ENCODE measurements around the gene DHRS9.

DHRS9 gene

DNA sequence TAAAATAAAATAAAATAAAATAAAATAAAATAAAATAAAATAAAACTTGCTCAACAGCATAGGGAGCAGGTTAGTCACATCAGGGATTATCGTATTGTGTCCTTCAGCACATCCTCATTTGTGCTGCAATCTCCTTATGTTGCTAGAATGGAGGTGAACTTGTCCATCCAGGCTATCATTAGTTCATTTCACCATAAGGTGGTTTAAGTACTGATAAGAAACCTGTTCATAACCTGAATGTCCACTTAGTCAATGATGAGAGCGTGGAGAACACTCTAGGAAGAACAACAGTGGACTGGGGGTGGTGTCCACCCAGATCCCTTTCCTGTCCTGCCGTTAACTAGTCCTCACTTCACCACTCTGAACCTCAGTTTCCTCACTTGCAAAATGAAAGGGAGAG lies 21.9 kb downstream of the DHRS9 start:
- H4K91ac ChIP-seq (ENCODE audit: low read length): no peak overlapping the region
- H3K4me2 ChIP-seq (ENCODE audit: low read length, poor library complexity, severe bottlenecking): no peak overlapping the region
- H2BK12ac ChIP-seq (ENCODE audit: low read length in 2 of 2): no peak overlapping the region
- H3K23ac ChIP-seq (ENCODE audit: low read length in 2 of 2): no peak overlapping the region
- no peak overlapping the region for H3K4me3 ChIP-seq (ENCODE audit: insufficient read depth in 1 of 2, low read depth in 1 of 2, low read length in 2 of 2)
- no peak overlapping the region for H2BK5ac ChIP-seq (ENCODE audit: low read depth, low read length, poor library complexity, severe bottlenecking)
- H3K4ac ChIP-seq (ENCODE audit: low read depth in 1 of 2, low read length in 2 of 2): no peak overlapping the region
- no peak overlapping the region for H3K14ac ChIP-seq (ENCODE audit: low read length in 2 of 2)
- H3K4me1 ChIP-seq (ENCODE audit: control insufficient read depth, insufficient read depth, low read depth, low read length): peaks cover 1% of the 10 kb centered on the region
- H3K27ac ChIP-seq (ENCODE audit: low read length, poor library complexity, severe bottlenecking): no peak overlapping the region
- no peak overlapping the region for H2AK5ac ChIP-seq (ENCODE audit: low read length, severe bottlenecking)
- peaks cover 8 to 21% of the 10 kb centered on the region in 2 experiments for H3K27me3 ChIP-seq (ENCODE audit: control insufficient read depth in 1 of 2, insufficient read depth in 1 of 2, low read length in 2 of 2)
- no peak overlapping the region for H3K18ac ChIP-seq (ENCODE audit: low read depth in 1 of 2, low read length in 2 of 2)
- H3K9ac ChIP-seq (ENCODE audit: low read length): no peak overlapping the region
- no peaks in the 10 kb centered on the region for H3K79me1 ChIP-seq (replicated peaks; ENCODE audit: low read length, poor library complexity, severe bottlenecking)
- 89% methylated on average over 1 of the region's 3 CpGs for WGBS
- no peaks in the 10 kb centered on the region for H3K36me3 ChIP-seq (ENCODE audit: control insufficient read depth in 1 of 2, insufficient read depth in 2 of 2, low read depth in 1 of 2, low read length in 2 of 2)
- no peak for DNase-seq
- no peak overlapping the region for H4K8ac ChIP-seq (ENCODE audit: low read length)
- H2AFZ ChIP-seq (ENCODE audit: low read depth, low read length): no peak overlapping the region
- no peak overlapping the region for H2BK120ac ChIP-seq (ENCODE audit: low read depth, low read length)
- no peak overlapping the region for H2BK15ac ChIP-seq (ENCODE audit: low read depth, poor library complexity, severe bottlenecking)
- no peaks in the 10 kb centered on the region for H3K9me3 ChIP-seq (ENCODE audit: control insufficient read depth, low read length)

DNA sequence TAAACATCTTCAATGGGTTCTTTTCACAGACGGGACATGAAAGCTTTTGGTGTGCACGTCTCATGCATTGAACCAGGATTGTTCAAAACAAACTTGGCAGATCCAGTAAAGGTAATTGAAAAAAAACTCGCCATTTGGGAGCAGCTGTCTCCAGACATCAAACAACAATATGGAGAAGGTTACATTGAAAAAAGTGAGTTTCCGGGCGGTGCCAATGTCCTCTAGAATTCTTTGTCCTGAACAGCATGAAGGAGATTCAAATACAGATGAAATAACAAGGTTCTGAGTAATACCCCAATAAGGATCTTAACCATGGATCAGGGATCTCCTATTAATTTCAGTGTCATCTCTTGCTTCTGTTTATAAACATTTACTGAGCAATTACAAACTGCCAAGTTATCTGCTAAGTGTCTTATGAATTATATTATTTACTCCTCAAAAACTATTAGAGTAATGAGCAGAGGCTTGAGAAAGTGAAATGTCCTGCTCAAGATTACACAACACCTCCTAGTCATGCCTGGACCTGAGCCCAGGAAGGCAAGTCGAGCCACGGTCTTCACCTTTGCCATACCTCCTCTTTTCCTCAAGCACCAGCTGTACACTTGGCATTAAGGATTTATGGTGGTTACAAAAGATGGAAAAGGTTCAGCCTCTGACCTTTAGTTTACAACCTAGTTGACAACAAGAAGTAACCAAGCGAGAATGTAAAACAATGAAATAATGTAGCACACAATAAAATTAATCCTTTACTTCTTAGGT lies 22.6 kb downstream of the DHRS9 start:
- Histone ChIP-seq H3K79me1 (replicated peaks; ENCODE audit: low read length, poor library complexity, severe bottlenecking) (no peaks in the 10 kb centered on the region), H3K9me3 (ENCODE audit: control insufficient read depth, low read length) (no peaks in the 10 kb centered on the region), H2BK5ac (ENCODE audit: low read depth, low read length, poor library complexity, severe bottlenecking) (no peak overlapping the region), H3K27me3 (ENCODE audit: control insufficient read depth in 1 of 2, insufficient read depth in 1 of 2, low read length in 2 of 2) (peaks cover 11 to 21% of the 10 kb centered on the region in 2 experiments), H3K9ac (ENCODE audit: low read length) (no peak overlapping the region), H4K8ac (ENCODE audit: low read length) (no peak overlapping the region), H3K4ac (ENCODE audit: low read depth in 1 of 2, low read length in 2 of 2) (no peak overlapping the region), H4K91ac (ENCODE audit: low read length) (no peak overlapping the region), H3K18ac (ENCODE audit: low read depth in 1 of 2, low read length in 2 of 2) (no peak overlapping the region), H3K4me3 (ENCODE audit: insufficient read depth in 1 of 2, low read depth in 1 of 2, low read length in 2 of 2) (no peak overlapping the region), H3K4me1 (ENCODE audit: control insufficient read depth, insufficient read depth, low read depth, low read length) (peaks cover 1% of the 10 kb centered on the region), H3K36me3 (ENCODE audit: control insufficient read depth in 1 of 2, insufficient read depth in 2 of 2, low read depth in 1 of 2, low read length in 2 of 2) (no peaks in the 10 kb centered on the region), H3K14ac (ENCODE audit: low read length in 2 of 2) (no peak overlapping the region), H2BK12ac (ENCODE audit: low read length in 2 of 2) (no peak overlapping the region), H3K4me2 (ENCODE audit: low read length, poor library complexity, severe bottlenecking) (no peak overlapping the region), H3K27ac (ENCODE audit: low read length, poor library complexity, severe bottlenecking) (no peak overlapping the region), H2BK120ac (ENCODE audit: low read depth, low read length) (no peak overlapping the region), H2AK5ac (ENCODE audit: low read length, severe bottlenecking) (no peak overlapping the region), H3K23ac (ENCODE audit: low read length in 2 of 2) (no peak overlapping the region), H2AFZ (ENCODE audit: low read depth, low read length) (no peak overlapping the region), H2BK15ac (ENCODE audit: low read depth, poor library complexity, severe bottlenecking) (no peak overlapping the region)
- 79% methylated on average over 5 of the region's 8 CpGs for WGBS
- DNase-seq: peak; percentile 28

DNA sequence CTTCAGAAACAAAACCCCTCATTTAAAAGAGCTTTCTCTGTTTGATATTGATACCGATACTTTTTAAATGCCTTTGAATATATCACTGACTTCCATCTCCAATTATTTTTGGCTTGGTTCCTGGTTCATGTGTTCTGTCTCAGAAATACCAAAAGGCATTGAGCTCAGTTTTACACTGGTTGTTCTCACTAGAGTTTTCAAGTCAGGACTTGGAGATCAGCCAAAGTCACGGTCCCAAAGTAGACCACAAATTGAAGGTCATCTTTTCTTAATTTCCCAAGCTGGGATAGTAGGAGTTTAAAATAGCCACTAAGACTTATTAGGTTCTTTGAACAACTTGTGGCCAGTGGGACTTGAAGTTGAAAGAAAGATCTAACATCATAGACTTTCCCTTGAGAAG lies 24.2 kb downstream of the DHRS9 start:
- H3K36me3 ChIP-seq (ENCODE audit: control insufficient read depth in 1 of 2, insufficient read depth in 2 of 2, low read depth in 1 of 2, low read length in 2 of 2): no peaks in the 10 kb centered on the region
- no peak overlapping the region for H3K18ac ChIP-seq (ENCODE audit: low read depth in 1 of 2, low read length in 2 of 2)
- H3K4me1 ChIP-seq (ENCODE audit: control insufficient read depth, insufficient read depth, low read depth, low read length): peaks cover 1% of the 10 kb centered on the region
- no peak overlapping the region for H3K23ac ChIP-seq (ENCODE audit: low read length in 2 of 2)
- H4K91ac ChIP-seq (ENCODE audit: low read length): no peak overlapping the region
- no peak overlapping the region for H2BK15ac ChIP-seq (ENCODE audit: low read depth, poor library complexity, severe bottlenecking)
- H3K14ac ChIP-seq (ENCODE audit: low read length in 2 of 2): no peak overlapping the region
- no peak for DNase-seq
- 100% methylated on average over 2 of the region's 2 CpGs for WGBS
- no peak overlapping the region for H3K9ac ChIP-seq (ENCODE audit: low read length)
- H2BK120ac ChIP-seq (ENCODE audit: low read depth, low read length): no peak overlapping the region
- no peak overlapping the region for H3K4me2 ChIP-seq (ENCODE audit: low read length, poor library complexity, severe bottlenecking)
- no peak overlapping the region for H3K27ac ChIP-seq (ENCODE audit: low read length, poor library complexity, severe bottlenecking)
- H3K4me3 ChIP-seq (ENCODE audit: insufficient read depth in 1 of 2, low read depth in 1 of 2, low read length in 2 of 2): no peak overlapping the region
- no peak overlapping the region for H2AK5ac ChIP-seq (ENCODE audit: low read length, severe bottlenecking)
- H2BK12ac ChIP-seq (ENCODE audit: low read length in 2 of 2): no peak overlapping the region
- no peak overlapping the region for H2BK5ac ChIP-seq (ENCODE audit: low read depth, low read length, poor library complexity, severe bottlenecking)
- peaks cover 8 to 12% of the 10 kb centered on the region in 2 experiments for H3K27me3 ChIP-seq (ENCODE audit: control insufficient read depth in 1 of 2, insufficient read depth in 1 of 2, low read length in 2 of 2)
- no peaks in the 10 kb centered on the region for H3K9me3 ChIP-seq (ENCODE audit: control insufficient read depth, low read length)
- no peaks in the 10 kb centered on the region for H3K79me1 ChIP-seq (replicated peaks; ENCODE audit: low read length, poor library complexity, severe bottlenecking)
- no peak overlapping the region for H3K4ac ChIP-seq (ENCODE audit: low read depth in 1 of 2, low read length in 2 of 2)
- H2AFZ ChIP-seq (ENCODE audit: low read depth, low read length): no peak overlapping the region
- H4K8ac ChIP-seq (ENCODE audit: low read length): no peak overlapping the region

DNA sequence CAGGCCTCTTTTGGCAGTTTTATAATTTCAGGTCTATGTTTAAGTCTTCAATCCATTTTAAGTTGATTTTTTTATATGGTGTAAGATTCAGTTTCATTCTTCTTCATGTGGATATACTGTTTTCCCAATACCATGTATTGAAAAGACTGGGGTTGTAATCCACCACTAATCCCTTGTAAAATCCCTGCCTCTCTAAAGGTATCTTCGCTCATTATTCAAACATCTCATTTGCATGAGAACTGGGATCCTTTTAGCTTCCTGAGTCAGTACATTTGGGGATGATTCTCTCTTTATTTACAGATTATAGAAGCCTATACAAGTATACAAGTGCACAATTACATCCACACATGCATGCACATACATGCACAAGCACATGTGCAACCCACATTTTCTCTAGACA lies 25.3 kb downstream of the DHRS9 start:
- Histone ChIP-seq H3K4me3 (ENCODE audit: insufficient read depth in 1 of 2, low read depth in 1 of 2, low read length in 2 of 2) (no peak overlapping the region), H4K91ac (ENCODE audit: low read length) (no peak overlapping the region), H2BK120ac (ENCODE audit: low read depth, low read length) (no peak overlapping the region), H2AK5ac (ENCODE audit: low read length, severe bottlenecking) (no peak overlapping the region), H3K9ac (ENCODE audit: low read length) (no peak overlapping the region), H2AFZ (ENCODE audit: low read depth, low read length) (no peak overlapping the region), H3K36me3 (ENCODE audit: control insufficient read depth in 1 of 2, insufficient read depth in 2 of 2, low read depth in 1 of 2, low read length in 2 of 2) (no peaks in the 10 kb centered on the region), H3K4me2 (ENCODE audit: low read length, poor library complexity, severe bottlenecking) (no peak overlapping the region), H3K23ac (ENCODE audit: low read length in 2 of 2) (no peak overlapping the region), H3K27ac (ENCODE audit: low read length, poor library complexity, severe bottlenecking) (no peak overlapping the region), H3K4me1 (ENCODE audit: control insufficient read depth, insufficient read depth, low read depth, low read length) (peaks cover 1% of the 10 kb centered on the region), H3K27me3 (ENCODE audit: control insufficient read depth in 1 of 2, insufficient read depth in 1 of 2, low read length in 2 of 2) (peaks cover 4 to 17% of the 10 kb centered on the region in 2 experiments), H2BK5ac (ENCODE audit: low read depth, low read length, poor library complexity, severe bottlenecking) (no peak overlapping the region), H3K4ac (ENCODE audit: low read depth in 1 of 2, low read length in 2 of 2) (no peak overlapping the region), H2BK15ac (ENCODE audit: low read depth, poor library complexity, severe bottlenecking) (no peak overlapping the region), H3K14ac (ENCODE audit: low read length in 2 of 2) (no peak overlapping the region), H4K8ac (ENCODE audit: low read length) (no peak overlapping the region), H3K79me1 (replicated peaks; ENCODE audit: low read length, poor library complexity, severe bottlenecking) (no peaks in the 10 kb centered on the region), H2BK12ac (ENCODE audit: low read length in 2 of 2) (no peak overlapping the region), H3K18ac (ENCODE audit: low read depth in 1 of 2, low read length in 2 of 2) (no peak overlapping the region), H3K9me3 (ENCODE audit: control insufficient read depth, low read length) (no peaks in the 10 kb centered on the region)
- no CpG with 5 or more reads among the region's 1 CpG for WGBS
- DNase-seq: no peak

All from mesenchymal stem cell (in vitro differentiated cells and primary cell).